ENCODE results near the gene MRFAP1L1. TPM values are rescaled to one million over a fixed set of nuclear protein-coding genes. Genes with fewer than 3 reads are reported as not detected.

MRFAP1L1 gene
- total RNA-seq, 2 experiments from 2014 or later = 81.9 to 83.1 TPM

DNA sequence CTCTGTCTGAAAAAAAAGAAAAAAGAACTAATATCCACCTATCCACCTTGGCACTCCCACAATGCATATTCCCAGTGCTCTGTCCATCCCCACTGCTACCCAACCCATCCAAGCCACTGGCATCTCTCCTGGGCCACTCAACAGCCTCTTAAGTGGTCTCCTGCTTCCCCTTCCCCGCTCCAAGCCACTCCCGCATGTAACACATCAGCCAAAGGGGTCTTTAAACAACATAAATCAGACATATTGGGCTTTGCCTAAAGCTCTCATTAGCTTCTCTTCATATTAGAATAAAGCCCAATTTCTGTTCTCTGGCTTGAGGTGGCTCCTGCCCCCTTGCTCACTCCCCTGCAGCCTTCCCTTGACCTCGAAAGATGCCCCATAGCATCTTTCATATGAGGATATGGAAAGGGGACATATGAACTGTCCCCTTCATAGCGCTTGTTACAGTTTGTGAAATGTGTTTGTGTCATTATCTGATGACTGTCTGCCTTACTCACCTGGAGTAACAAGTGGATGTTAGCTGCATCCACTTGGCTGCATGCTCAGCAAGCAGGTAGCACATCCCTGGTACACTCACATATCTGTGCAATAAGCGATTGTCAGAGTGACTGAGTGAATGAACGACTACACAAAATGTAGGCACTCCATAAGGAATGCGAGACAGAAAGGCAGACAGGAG is 9.4 kb upstream of the MRFAP1L1 start:
- H3K9me3 Mint-ChIP-seq = no peaks in the 10 kb centered on the region
- no peaks in the 10 kb centered on the region for H3K27me3 Mint-ChIP-seq
- H3K4me1 Mint-ChIP-seq = peaks cover 33% of the 10 kb centered on the region
- DNase-seq = no peak
- POLR2A ChIA-PET = interaction anchor here (1.3 to 6.7 kb wide), 6 partner anchors 9 to 349 kb away, joined by 3 to 84 read pairs (median 10); partner anchors contain the start of genes GRPEL1, MRFAP1 and MRFAP1L1
- no peak overlapping the region for H3K27ac Mint-ChIP-seq
- peak overlapping the region; percentile 6 for H3K4me3 Mint-ChIP-seq
- CTCF ChIA-PET = interaction anchor here (0.7 to 5.6 kb wide), 16 partner anchors 17 to 351 kb away, joined by 3 to 145 read pairs (median 4); partner anchors contain the start of genes GRPEL1 and MRFAP1
- H3K36me3 Mint-ChIP-seq (ENCODE audit: low read depth) = peaks cover 14% of the 10 kb centered on the region

DNA sequence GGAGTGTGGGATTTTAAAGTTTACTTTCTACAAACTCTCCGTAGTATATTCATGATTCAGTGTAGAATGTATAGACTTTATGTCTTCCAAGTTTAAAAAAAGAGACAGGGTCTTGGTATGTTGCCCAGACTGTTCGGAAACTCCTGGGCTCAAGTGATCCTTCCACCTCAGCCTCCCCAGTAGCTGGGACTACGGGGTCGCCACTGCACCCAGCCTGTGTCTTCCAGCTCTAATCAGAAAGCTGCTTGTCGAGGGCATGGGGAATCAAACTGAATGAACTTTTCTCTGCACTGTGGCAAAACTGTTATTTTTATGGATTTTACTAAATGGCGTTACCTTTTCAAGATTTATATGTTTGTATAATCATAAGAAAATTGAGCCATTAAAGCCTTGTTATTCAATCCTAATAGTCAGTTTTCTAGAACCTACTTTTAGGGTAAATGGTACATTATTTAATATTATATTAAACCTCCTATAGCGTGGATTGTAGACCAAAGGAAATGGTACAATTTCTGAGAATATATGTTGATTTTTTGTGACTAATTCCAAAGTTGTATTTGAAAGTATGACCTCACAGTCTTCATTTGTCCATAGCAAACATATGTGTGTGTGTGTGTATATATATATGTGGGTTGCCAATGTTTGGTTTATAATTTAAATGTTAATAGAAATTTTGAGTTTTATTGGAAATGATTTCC is 7.4 kb upstream of the MRFAP1L1 start:
- H3K27me3 Mint-ChIP-seq = no peaks in the 10 kb centered on the region
- no peak for DNase-seq
- peaks cover 36% of the 10 kb centered on the region for H3K4me1 Mint-ChIP-seq
- peak overlapping the region; percentile 88 for H3K4me3 Mint-ChIP-seq
- H3K36me3 Mint-ChIP-seq (ENCODE audit: low read depth) = peaks cover 17% of the 10 kb centered on the region
- H3K9me3 Mint-ChIP-seq = peaks cover 4% of the 10 kb centered on the region
- ChIA-PET CTCF (interaction anchor here (0.7 to 5.6 kb wide), 21 partner anchors 8 to 353 kb away, joined by 3 to 145 read pairs (median 4); partner anchors contain the start of genes GRPEL1 and TADA2B), POLR2A (interaction anchor here (0.6 to 6.7 kb wide), 19 partner anchors 9 to 386 kb away, joined by 3 to 84 read pairs (median 9); partner anchors contain the start of genes GRPEL1, KIAA0232, MRFAP1 and S100P)
- H3K27ac Mint-ChIP-seq = peak overlapping the region; percentile 87

DNA sequence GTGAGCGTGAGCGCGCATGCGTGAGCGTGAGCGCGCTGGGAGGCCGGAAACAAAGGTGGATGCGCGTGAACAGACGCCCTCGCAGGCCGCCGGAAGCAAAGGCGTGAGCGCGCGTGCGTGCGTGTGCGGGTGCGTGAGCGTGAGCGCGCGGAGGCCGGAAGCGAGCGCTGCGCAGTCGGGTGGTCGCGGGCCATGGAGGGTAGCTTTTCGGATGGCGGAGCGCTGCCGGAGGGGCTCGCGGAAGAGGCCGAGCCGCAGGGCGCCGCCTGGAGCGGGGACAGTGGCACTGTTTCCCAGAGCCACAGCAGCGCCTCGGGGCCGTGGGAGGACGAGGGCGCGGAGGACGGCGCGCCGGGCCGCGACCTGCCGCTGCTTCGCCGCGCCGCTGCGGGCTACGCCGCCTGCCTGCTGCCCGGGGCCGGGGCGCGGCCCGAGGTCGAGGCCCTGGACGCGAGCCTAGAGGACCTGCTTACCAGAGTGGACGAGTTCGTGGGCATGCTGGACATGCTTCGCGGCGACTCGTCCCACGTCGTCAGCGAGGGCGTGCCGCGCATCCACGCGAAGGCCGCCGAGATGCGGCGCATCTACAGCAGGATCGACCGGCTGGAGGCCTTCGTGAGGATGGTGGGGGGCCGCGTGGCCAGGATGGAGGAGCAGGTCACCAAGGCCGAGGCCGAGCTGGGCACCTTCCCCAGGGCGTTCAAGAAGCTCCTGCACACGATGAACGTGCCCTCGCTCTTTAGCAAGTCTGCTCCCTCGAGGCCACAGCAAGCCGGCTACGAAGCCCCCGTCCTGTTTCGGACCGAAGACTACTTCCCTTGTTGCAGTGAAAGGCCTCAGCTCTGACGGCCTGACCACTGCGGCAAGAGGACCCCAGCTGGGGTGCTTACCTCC is 6.6 kb upstream of the MRFAP1L1 start, which contains the start of gene BLOC1S4:
Gene BLOC1S4 (plus strand): TSS at position 157 of the 894 bp plus-strand sequence. CDS start 36 bp downstream, at position 193.
- Mint-ChIP-seq H3K36me3 (ENCODE audit: low read depth) (peaks cover 17% of the 10 kb centered on the region), H3K27ac (peak within 1 kb of the TSS; percentile 87), H3K9me3 (peaks cover 4% of the 10 kb centered on the region), H3K27me3 (no peaks in the 10 kb centered on the region), H3K4me1 (peaks cover 36% of the 10 kb centered on the region), H3K4me3 (peak within 1 kb of the TSS; percentile 88)
- POLR2A ChIA-PET = interaction anchor here (0.6 to 6.7 kb wide), 20 partner anchors 8 to 386 kb away, joined by 3 to 84 read pairs (median 9); partner anchors contain the start of genes GRPEL1, KIAA0232, MRFAP1 and S100P
- peak; percentile 91 for DNase-seq
- CTCF ChIA-PET = interaction anchor here (0.9 to 5.6 kb wide), 12 partner anchors 9 to 354 kb away, joined by 3 to 145 read pairs (median 6); partner anchors contain the start of gene GRPEL1

DNA sequence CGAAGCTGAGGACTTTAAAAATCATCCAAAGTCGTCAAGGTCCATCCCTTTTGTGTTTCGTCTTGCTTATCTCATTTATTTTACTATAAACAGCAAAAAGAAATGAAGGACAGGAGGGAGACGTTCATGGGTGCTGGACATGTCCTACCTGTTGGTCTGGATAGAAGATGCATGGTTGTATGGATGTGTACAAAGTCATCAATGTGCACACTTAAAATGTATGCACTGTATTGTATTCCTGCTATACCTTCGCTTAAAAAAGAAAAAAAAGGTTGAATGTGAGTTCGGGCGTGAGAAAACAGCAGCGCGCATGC is 6.0 kb upstream of the MRFAP1L1 start:
- H3K4me1 Mint-ChIP-seq = peaks cover 38% of the 10 kb centered on the region
- H3K4me3 Mint-ChIP-seq = peak overlapping the region; percentile 88
- DNase-seq = no peak
- H3K9me3 Mint-ChIP-seq = peaks cover 7% of the 10 kb centered on the region
- H3K27me3 Mint-ChIP-seq = no peaks in the 10 kb centered on the region
- H3K27ac Mint-ChIP-seq = peak overlapping the region; percentile 87
- POLR2A ChIA-PET = interaction anchor here (1.5 to 6.7 kb wide), 11 partner anchors 7 to 352 kb away, joined by 3 to 84 read pairs (median 16); partner anchors contain the start of genes GRPEL1, KIAA0232, MRFAP1 and S100P
- CTCF ChIA-PET = interaction anchor here (1.0 to 5.6 kb wide), 6 partner anchors 9 to 259 kb away, joined by 3 to 145 read pairs (median 16); a partner anchor contains a TSS
- H3K36me3 Mint-ChIP-seq (ENCODE audit: low read depth) = peaks cover 17% of the 10 kb centered on the region

DNA sequence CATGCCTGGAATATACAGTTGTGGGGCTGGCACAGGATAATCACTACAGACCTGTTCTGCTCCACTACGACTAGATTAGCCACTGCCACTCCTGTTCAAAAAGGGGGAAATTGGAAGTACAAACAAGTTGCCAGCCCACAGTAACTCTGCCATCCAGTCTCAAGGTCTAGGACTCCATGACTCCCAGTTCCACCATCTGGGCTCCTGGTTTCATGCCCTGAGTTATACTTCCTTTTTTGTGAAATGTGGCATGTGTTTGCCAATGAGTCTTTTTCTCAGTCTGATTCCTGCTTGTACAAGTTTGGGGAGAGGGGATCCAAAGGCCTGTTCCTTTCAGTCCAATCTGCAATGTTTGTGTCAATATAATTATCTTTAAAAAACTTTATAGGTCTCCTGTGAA is 5.3 kb upstream of the MRFAP1L1 start:
- Mint-ChIP-seq H3K27me3 (no peaks in the 10 kb centered on the region), H3K4me1 (peaks cover 39% of the 10 kb centered on the region), H3K27ac (peak overlapping the region; percentile 40), H3K36me3 (ENCODE audit: low read depth) (peaks cover 17% of the 10 kb centered on the region), H3K4me3 (no peak overlapping the region), H3K9me3 (peaks cover 8% of the 10 kb centered on the region)
- POLR2A ChIA-PET = interaction anchor here (1.5 to 6.7 kb wide), 4 partner anchors 10 to 194 kb away, joined by 3 to 84 read pairs (median 28); partner anchors contain the start of gene TBC1D14
- no peak for DNase-seq
- CTCF ChIA-PET = interaction anchor here (0.7 to 3.0 kb wide), 4 partner anchors 8 to 61 kb away, joined by 3 to 8 read pairs (median 4); no protein-coding TSS in a partner anchor

DNA sequence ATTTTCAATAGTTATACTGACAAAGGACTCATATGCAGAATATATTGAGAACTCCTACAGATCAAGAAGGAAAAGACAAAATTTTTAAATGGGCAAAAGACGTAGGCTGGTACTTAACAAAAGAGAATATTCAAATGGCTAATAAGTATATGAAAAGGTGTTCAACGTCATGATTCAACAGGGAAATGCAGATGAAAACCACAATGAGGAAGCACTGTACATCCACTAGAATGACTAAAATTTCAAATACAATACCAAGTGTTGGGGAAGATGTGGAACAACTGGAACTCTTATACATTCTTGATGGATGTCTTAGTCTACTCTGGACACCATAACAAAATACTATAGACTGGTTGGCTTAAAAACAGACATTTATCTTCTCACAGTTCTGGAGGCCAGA is 1.3 kb upstream of the MRFAP1L1 start:
- Mint-ChIP-seq H3K9me3 (peaks cover 8% of the 10 kb centered on the region), H3K27ac (no peak overlapping the region), H3K27me3 (no peaks in the 10 kb centered on the region), H3K4me3 (no peak overlapping the region), H3K36me3 (ENCODE audit: low read depth) (peaks cover 42% of the 10 kb centered on the region), H3K4me1 (peaks cover 43% of the 10 kb centered on the region)
- ChIA-PET CTCF (no interaction called here), POLR2A (interaction anchor here (10.2 to 12.3 kb wide), 2 partner anchors 18 to 35 kb away, joined by 223 to 253 read pairs; partner anchors contain the start of gene S100P)
- no peak for DNase-seq

DNA sequence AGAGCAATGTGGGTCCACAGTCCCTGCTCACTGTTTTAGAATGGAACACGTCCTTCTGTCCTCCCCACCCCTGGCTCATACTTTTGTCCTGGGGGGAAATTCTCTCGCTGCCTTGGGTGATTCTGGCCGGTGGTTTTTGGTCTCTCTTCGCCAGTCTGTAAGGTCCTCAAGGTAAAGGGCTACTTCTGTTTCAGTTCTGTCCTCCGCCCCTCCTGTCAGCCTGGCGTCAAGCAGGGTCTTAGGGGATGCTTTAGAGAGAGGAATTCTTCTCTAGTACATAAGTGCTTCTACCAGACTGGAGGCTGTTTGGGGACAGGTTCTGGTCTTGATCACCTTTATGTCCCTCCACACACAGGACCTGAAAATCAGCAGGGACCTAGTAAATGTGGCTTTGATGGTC is 617 bp upstream of the MRFAP1L1 start:
- H3K36me3 Mint-ChIP-seq (ENCODE audit: low read depth) = peaks cover 45% of the 10 kb centered on the region
- peak overlapping the region; percentile 99 for H3K4me3 Mint-ChIP-seq
- ChIA-PET CTCF (interaction anchor here (0.8 to 5.6 kb wide), 12 partner anchors 9 to 182 kb away, joined by 3 to 62 read pairs (median 6); partner anchors contain the start of gene S100P), POLR2A (interaction anchor here (0.6 to 12.3 kb wide), 13 partner anchors 8 to 357 kb away, joined by 3 to 253 read pairs (median 4); partner anchors contain the start of genes GRPEL1, MAN2B2, MRFAP1 and S100P)
- H3K27ac Mint-ChIP-seq = peak overlapping the region; percentile 97
- no peaks in the 10 kb centered on the region for H3K27me3 Mint-ChIP-seq
- peaks cover 44% of the 10 kb centered on the region for H3K4me1 Mint-ChIP-seq
- H3K9me3 Mint-ChIP-seq = peaks cover 8% of the 10 kb centered on the region
- DNase-seq = no peak

DNA sequence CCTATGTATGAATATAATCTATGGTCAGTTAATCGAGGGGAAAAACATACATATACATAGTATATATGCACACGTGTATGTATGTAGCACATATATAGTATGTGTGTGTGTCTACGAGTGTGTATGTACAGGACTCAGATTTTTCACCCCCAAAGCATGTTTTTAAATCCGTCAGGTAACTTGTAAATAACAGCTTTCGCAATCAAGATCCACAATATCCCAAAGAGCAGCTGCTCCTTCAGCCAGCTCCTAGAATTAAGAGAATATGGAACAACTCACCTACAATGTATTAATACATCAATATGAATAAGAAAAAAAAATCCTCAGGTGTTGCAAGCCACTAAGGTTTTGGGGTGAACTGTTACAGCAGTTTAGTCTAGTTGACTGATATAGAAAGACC is 3.5 kb downstream of the MRFAP1L1 start:
- POLR2A ChIA-PET = interaction anchor here (1.2 to 12.3 kb wide), 6 partner anchors 10 to 66 kb away, joined by 5 to 253 read pairs (median 10); partner anchors contain the start of genes BLOC1S4, MRFAP1 and S100P
- Mint-ChIP-seq H3K4me3 (no peak overlapping the region), H3K27ac (no peak overlapping the region), H3K27me3 (no peaks in the 10 kb centered on the region), H3K4me1 (peaks cover 69% of the 10 kb centered on the region), H3K36me3 (ENCODE audit: low read depth) (peaks cover 77% of the 10 kb centered on the region), H3K9me3 (peaks cover 4% of the 10 kb centered on the region)
- CTCF ChIA-PET = interaction anchor here (0.6 to 5.6 kb wide), 10 partner anchors 10 to 193 kb away, joined by 3 to 62 read pairs (median 12); partner anchors contain the start of gene BLOC1S4
- no peak for DNase-seq

DNA sequence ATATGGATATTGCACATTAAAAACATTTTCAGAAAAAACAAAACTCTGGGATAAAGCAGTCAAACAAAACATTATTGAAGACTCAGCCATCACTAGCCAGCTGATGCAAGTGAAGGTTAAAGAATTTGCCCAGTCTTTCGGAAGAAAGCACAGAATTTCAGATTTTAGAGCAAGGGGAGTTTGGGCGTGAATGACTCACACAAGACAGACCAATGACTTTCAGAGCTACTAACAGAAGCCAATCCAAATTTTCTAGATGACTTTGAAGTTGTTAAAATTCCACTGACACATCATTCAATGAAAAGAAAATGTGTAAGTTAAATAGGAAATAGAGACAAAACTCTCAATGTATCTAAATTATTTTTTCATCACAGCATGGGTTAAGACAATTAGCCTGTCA is 4.0 kb downstream of the MRFAP1L1 start:
- no peak for DNase-seq
- no peak overlapping the region for H3K4me3 Mint-ChIP-seq
- H3K9me3 Mint-ChIP-seq = peaks cover under 1% of the 10 kb centered on the region
- no peaks in the 10 kb centered on the region for H3K27me3 Mint-ChIP-seq
- H3K4me1 Mint-ChIP-seq = peaks cover 66% of the 10 kb centered on the region
- ChIA-PET CTCF (interaction anchor here (1.8 to 5.6 kb wide), 4 partner anchors 9 to 31 kb away, joined by 7 to 41 read pairs (median 14); a partner anchor contains a TSS), POLR2A (interaction anchor here (1.4 to 12.3 kb wide), 4 partner anchors 13 to 65 kb away, joined by 5 to 253 read pairs (median 117); partner anchors contain the start of genes MRFAP1 and S100P)
- no peak overlapping the region for H3K27ac Mint-ChIP-seq
- peaks cover 79% of the 10 kb centered on the region for H3K36me3 Mint-ChIP-seq (ENCODE audit: low read depth)

DNA sequence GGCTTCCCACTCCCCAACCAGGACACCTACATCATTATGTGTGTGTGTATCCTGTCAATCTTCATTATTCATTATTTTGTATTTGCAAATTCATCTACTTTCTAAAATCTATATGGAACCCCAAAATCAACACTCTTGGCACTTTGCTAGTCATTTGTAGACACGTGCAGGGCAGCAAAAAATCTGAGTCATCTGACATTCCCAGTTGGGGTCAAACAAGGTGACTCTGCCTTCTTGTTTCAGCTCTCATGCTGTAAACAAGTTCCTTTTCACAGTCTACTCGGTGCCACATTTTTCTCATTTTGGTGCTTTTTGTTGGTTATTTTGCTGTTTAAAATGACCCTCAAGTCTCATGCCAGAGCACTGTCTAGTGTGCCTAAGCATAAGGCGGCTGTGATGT is 5.9 kb downstream of the MRFAP1L1 start:
- no peak for DNase-seq
- H3K27ac Mint-ChIP-seq = peak overlapping the region; percentile 4
- CTCF ChIA-PET = interaction anchor here (1.1 to 2.5 kb wide), 4 partner anchors 16 to 30 kb away, joined by 3 to 17 read pairs (median 3); a partner anchor contains a TSS
- no peaks in the 10 kb centered on the region for H3K27me3 Mint-ChIP-seq
- no peak overlapping the region for H3K4me3 Mint-ChIP-seq
- peaks cover 80% of the 10 kb centered on the region for H3K4me1 Mint-ChIP-seq
- POLR2A ChIA-PET = interaction anchor here (10.2 to 12.3 kb wide), 2 partner anchors 11 to 28 kb away, joined by 223 to 253 read pairs; partner anchors contain the start of gene S100P
- H3K36me3 Mint-ChIP-seq (ENCODE audit: low read depth) = peaks cover 85% of the 10 kb centered on the region
- H3K9me3 Mint-ChIP-seq = no peaks in the 10 kb centered on the region

DNA sequence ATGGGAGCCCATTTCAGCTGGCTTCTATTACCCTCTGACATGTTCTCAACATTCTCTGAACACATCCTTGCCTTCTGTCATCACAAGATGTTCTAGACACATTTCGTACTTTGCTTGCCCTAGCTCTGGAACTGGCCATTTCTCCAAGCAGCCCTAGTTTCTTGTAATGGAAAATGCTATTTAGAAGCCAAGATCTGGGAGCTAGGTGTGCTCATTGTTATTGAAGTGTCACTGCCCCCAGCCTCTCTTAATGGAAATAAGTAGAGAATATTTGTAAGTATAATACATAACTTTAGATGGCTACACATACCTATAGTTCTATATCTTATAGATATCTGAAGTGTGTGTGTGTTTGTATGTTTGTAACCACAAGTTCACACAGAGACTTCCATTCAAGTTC is 6.9 kb downstream of the MRFAP1L1 start:
- ChIA-PET POLR2A (interaction anchor here (10.2 to 12.3 kb wide), 2 partner anchors 10 to 27 kb away, joined by 223 to 253 read pairs; partner anchors contain the start of gene S100P), CTCF (interaction anchor here (0.6 to 6.0 kb wide), 6 partner anchors 14 to 162 kb away, joined by 3 to 70 read pairs (median 6); a partner anchor contains a TSS)
- H3K4me1 Mint-ChIP-seq = peaks cover 82% of the 10 kb centered on the region
- H3K36me3 Mint-ChIP-seq (ENCODE audit: low read depth) = peaks cover 78% of the 10 kb centered on the region
- H3K4me3 Mint-ChIP-seq = no peak overlapping the region
- H3K9me3 Mint-ChIP-seq = no peaks in the 10 kb centered on the region
- DNase-seq = no peak
- H3K27ac Mint-ChIP-seq = peak overlapping the region; percentile 10
- H3K27me3 Mint-ChIP-seq = no peaks in the 10 kb centered on the region
